Liver (tissue), 3 donors: ENCODE results near the gene ERMP1.

Experiments used
- CTCF ChIP-seq: fragments of 150-350 bp; IDR thresholded peaks from 2 replicates; pipeline ENCODE4 v1.5.1; 2017; ENCODE audit warnings: improper control_type of control experiment, low read depth, low read length; ENCODE audit not compliant: missing input control
- EGR1 ChIP-seq, 2 donors: IDR thresholded peaks; 2 replicates each; pipeline ENCODE4 v1.6.1; 2016 to 2018; ENCODE audit warnings: antibody characterized with exemption in 2 of 2, low read depth in 2 of 2
- HNF4G ChIP-seq: IDR thresholded peaks from 2 replicates; pipeline ENCODE4 v1.6.1; 2016; ENCODE audit warnings: antibody characterized with exemption
- JUND ChIP-seq, 2 donors: IDR thresholded peaks; 2 replicates each; pipeline ENCODE4 v1.6.1; 2016; ENCODE audit warnings: antibody characterized with exemption in 2 of 2
- RAD21 ChIP-seq, 2 donors: IDR thresholded peaks; 2 replicates each; pipeline ENCODE4 v1.6.1; 2016; ENCODE audit warnings: antibody characterized with exemption in 2 of 2, mild to moderate bottlenecking in 2 of 2
- REST ChIP-seq: IDR thresholded peaks from 2 replicates; pipeline ENCODE4 v1.6.1; 2016; ENCODE audit warnings: antibody characterized with exemption, mild to moderate bottlenecking
- RXRA ChIP-seq, 2 donors: IDR thresholded peaks; 2 replicates each; pipeline ENCODE4 v1.6.1; 2017 to 2018; ENCODE audit warnings: antibody characterized with exemption in 2 of 2, mild to moderate bottlenecking in 1 of 2
- SP1 ChIP-seq: IDR thresholded peaks from 2 replicates; pipeline ENCODE4 v1.6.1; 2018; ENCODE audit warnings: antibody characterized with exemption, mild to moderate bottlenecking
- TAF1 ChIP-seq: conservative IDR thresholded peaks from 2 replicates; pipeline ENCODE4 v1.6.1; 2016; ENCODE audit warnings: antibody characterized with exemption, mild to moderate bottlenecking
- YY1 ChIP-seq: IDR thresholded peaks from 2 replicates; pipeline ENCODE4 v1.6.1; 2016; ENCODE audit warnings: antibody characterized with exemption, mild to moderate bottlenecking
- donor health status: healthy.
- donor health status: healthy.

- no peak for TF ChIP-seq CTCF
- no peak for TF ChIP-seq RAD21 (IDR thresholded peaks at IDR 0.05)
- no peak for TF ChIP-seq YY1
- TF ChIP-seq REST = no peak
- TF ChIP-seq SP1 = no peak
- no peak for TF ChIP-seq TAF1
- TF ChIP-seq JUND (IDR thresholded peaks at IDR 0.05) = no peak
- TF ChIP-seq RXRA (IDR thresholded peaks at IDR 0.05) = no peak
- TF ChIP-seq EGR1 (IDR thresholded peaks at IDR 0.05; ENCODE audit: low read depth in 2 of 2) = no peak
- TF ChIP-seq HNF4G = no peak
Measured at GRCh38 chr9:5805478-5805877, 27.4 kb downstream of the ERMP1 start.
